ENCODE measurements around the gene DYDC2.
A peak's percentile ranks its signal among the peaks of the same experiment; 100 is the strongest.

Gene DYDC2

GRCh38 chr10:80407812-80408241 lies 51.2 kb downstream of the DYDC2 start:
- peak overlapping the region; percentile 52 for H3K4me3 ChIP-seq (ENCODE audit: low read depth, low read length)
- TF ChIP-seq CTCF (IDR thresholded peaks at IDR 0.05; ENCODE audit: insufficient read depth, low read length, missing control alignments), result no peak
- DNase-seq (ENCODE audit: low read depth, low spot score), result no peak
- POLR2A ChIA-PET, result no interaction called here
- CTCF ChIA-PET, result interaction anchor here (1.2 kb wide), 1 partner anchor 98 kb away, joined by 3 read pairs; no protein-coding TSS in a partner anchor

- peak within 1 kb of the TSS; percentile 52 for H3K4me3 ChIP-seq (ENCODE audit: low read depth, low read length)
- ChIA-PET CTCF (interaction anchor here (1.2 kb wide), 1 partner anchor 97 kb away, joined by 3 read pairs; no protein-coding TSS in a partner anchor), POLR2A (no interaction called here)
- no peak for DNase-seq (ENCODE audit: low read depth, low spot score)
- no peak for TF ChIP-seq CTCF (IDR thresholded peaks at IDR 0.05; ENCODE audit: insufficient read depth, low read length, missing control alignments)
These were observed 51.9 kb downstream of the DYDC2 start, which contains the start of gene PRXL2A for GRCh38 chr10:80408242-80409101. TSS of gene PRXL2A (plus strand) at chr10:80408551. CDS start at chr10:80420468, 11,917 bp downstream.

- peak overlapping the region; percentile 52 for H3K4me3 ChIP-seq (ENCODE audit: low read depth, low read length)
- POLR2A ChIA-PET, result no interaction called here
- TF ChIP-seq CTCF (IDR thresholded peaks at IDR 0.05; ENCODE audit: insufficient read depth, low read length, missing control alignments), result no peak
- CTCF ChIA-PET, result interaction anchor here (2.0 kb wide), 1 partner anchor 96 kb away, joined by 5 read pairs; no protein-coding TSS in a partner anchor
- no peak for DNase-seq (ENCODE audit: low read depth, low spot score)
These were observed 52.5 kb downstream of the DYDC2 start for GRCh38 chr10:80409121-80409520.

DNA sequence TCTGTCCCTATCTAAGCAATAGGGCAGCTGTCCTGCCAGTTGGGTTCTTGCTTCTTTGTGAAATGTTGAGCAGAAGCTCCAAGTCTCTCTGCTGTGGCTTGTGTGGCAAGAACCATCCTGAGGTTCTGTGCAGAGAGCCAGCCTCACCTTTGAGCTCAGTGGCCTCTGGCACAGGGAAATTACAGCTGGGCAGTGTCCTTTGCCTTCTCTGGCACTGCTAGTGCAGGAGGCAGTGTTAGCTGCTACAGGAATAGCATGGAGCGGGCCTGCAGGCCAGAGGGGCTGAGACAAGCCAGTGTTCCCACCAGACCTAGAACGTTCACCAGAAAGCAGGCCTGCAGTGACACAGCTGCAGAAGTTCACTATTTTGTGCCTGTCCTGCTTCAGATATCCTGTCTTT lies 53.5 kb downstream of the DYDC2 start:
- TF ChIP-seq CTCF (IDR thresholded peaks at IDR 0.05; ENCODE audit: insufficient read depth, low read length, missing control alignments), result no peak
- DNase-seq (ENCODE audit: low read depth, low spot score), result no peak
- no peak overlapping the region for H3K4me3 ChIP-seq (ENCODE audit: low read depth, low read length)
- ChIA-PET POLR2A (no interaction called here), CTCF (interaction anchor here (2.0 kb wide), 1 partner anchor 95 kb away, joined by 5 read pairs; no protein-coding TSS in a partner anchor)

GRCh38 chr10:80410578-80411145 lies 54.1 kb downstream of the DYDC2 start:
- no peak for TF ChIP-seq CTCF (IDR thresholded peaks at IDR 0.05; ENCODE audit: insufficient read depth, low read length, missing control alignments)
- DNase-seq (ENCODE audit: low read depth, low spot score), result no peak
- ChIA-PET CTCF (interaction anchor here (2.0 kb wide), 1 partner anchor 94 kb away, joined by 5 read pairs; no protein-coding TSS in a partner anchor), POLR2A (no interaction called here)
- H3K4me3 ChIP-seq (ENCODE audit: low read depth, low read length), result no peak overlapping the region

GRCh38 chr10:80411267-80411668 lies 54.7 kb downstream of the DYDC2 start:
- ChIA-PET POLR2A (no interaction called here), CTCF (interaction anchor here (2.0 kb wide), 1 partner anchor 94 kb away, joined by 5 read pairs; no protein-coding TSS in a partner anchor)
- TF ChIP-seq CTCF (IDR thresholded peaks at IDR 0.05; ENCODE audit: insufficient read depth, low read length, missing control alignments), result no peak
- no peak overlapping the region for H3K4me3 ChIP-seq (ENCODE audit: low read depth, low read length)
- no peak for DNase-seq (ENCODE audit: low read depth, low spot score)

All from AG04449 (cell line).